Endothelial cell of umbilical vein (primary cell): ENCODE results near the gene C5AR1. TPM values are rescaled to one million over a fixed set of nuclear protein-coding genes. Genes with fewer than 3 reads are reported as not detected.

Experiments
- BruUV-seq: library from RNA; stranded (reverse); fragments of 400-500 nt; replicated peaks from 2 replicates; lab custom pipeline; 2021; lab: Mats Ljungman, UMichigan
- CTCF ChIA-PET: fragments of 300-600, 350-600 bp; sonication (Branson Sonifier 250); formaldehyde crosslinking; loops from one replicate; lab custom pipeline; 2021; ENCODE audit warnings: antibody characterized with exemption, inconsistent platforms; lab: Charles Lee
- POLR2A ChIA-PET: fragments of 300-600, 350-600 bp; sonication (Branson Sonifier 250); formaldehyde crosslinking; loops from one replicate; lab custom pipeline; 2021; ENCODE audit warnings: antibody characterized with exemption, inconsistent platforms; lab: Charles Lee
- DNase-seq: peaks from one replicate; pipeline ENCODE4 v3.0.0-alpha.2; 2011; ENCODE audit warnings: low read depth, low spot score
- FAIRE-seq: peaks from 2 replicates; lab custom pipeline; 2011; peaks lifted over from hg19 to GRCh38; lab: Jason Lieb, UNC
- H2AFZ ChIP-seq: 2 replicates; pipeline ENCODE4 v1.6.0; 2012; ENCODE audit warnings: low read depth, low read length, control low read depth, inconsistent platforms
- H3K27ac ChIP-seq: 2 replicates; pipeline ENCODE4 v1.5.1; 2011; ENCODE audit warnings: low read depth, mild to moderate bottlenecking, control low read depth, low read length, moderate library complexity; ENCODE audit not compliant: insufficient read depth
- H3K27me3 ChIP-seq, 2 experiments: 2 replicates each; pipeline versions ENCODE4 v1.6.0 to v1.6.1; 2011; ENCODE audit warnings: low read length in 2 of 2, mixed read lengths in 1 of 2; ENCODE audit not compliant: control insufficient read depth in 2 of 2, insufficient read depth in 2 of 2
- H3K36me3 ChIP-seq, 2 experiments: 2 replicates in 1 of 2; 3 replicates in 1 of 2; pipeline ENCODE4 v1.5.1; 2011; ENCODE audit warnings: low read length in 2 of 2, mild to moderate bottlenecking in 1 of 2, moderate library complexity in 1 of 2; ENCODE audit not compliant: control insufficient read depth in 2 of 2, insufficient read depth in 2 of 2; ENCODE audit errors: extremely low read depth in 1 of 2
- H3K4me1 ChIP-seq: 3 replicates; pipeline ENCODE4 v1.5.1; 2011; ENCODE audit warnings: mild to moderate bottlenecking, low read length; ENCODE audit not compliant: control insufficient read depth, insufficient read depth; ENCODE audit errors: extremely low read depth
- H3K4me2 ChIP-seq: 2 replicates; pipeline ENCODE4 v1.6.1; 2011; ENCODE audit warnings: low read length, control low read depth, mixed read lengths; ENCODE audit not compliant: insufficient read depth
- H3K4me3 ChIP-seq, 3 experiments: fragments of 200-600 bp in 1 of 3; sonication (generic), shearing (Covaris generic) in 1 of 3; replicated peaks in 1 of 3; 2 replicates each; pipeline ENCODE4 v1.5.1; 2011 to 2016; ENCODE audit warnings: control low read depth in 3 of 3, low read length in 3 of 3, mild to moderate bottlenecking in 2 of 3, inconsistent platforms in 1 of 3, low read depth in 1 of 3, moderate library complexity in 1 of 3; ENCODE audit not compliant: insufficient read depth in 1 of 3
- H3K79me2 ChIP-seq: 2 replicates; pipeline ENCODE4 v1.6.0; 2012; ENCODE audit warnings: low read length, inconsistent platforms; ENCODE audit not compliant: control insufficient read depth, insufficient read depth
- H3K9ac ChIP-seq: replicated peaks from 2 replicates; pipeline ENCODE3; 2011; ENCODE audit warnings: low read length, control low read depth; ENCODE audit not compliant: insufficient read depth; ENCODE audit errors: extremely low read depth
- H3K9me1 ChIP-seq: replicated peaks from 3 replicates; pipeline ENCODE4 v1.6.0; 2011; ENCODE audit warnings: mild to moderate bottlenecking, low read length; ENCODE audit not compliant: control insufficient read depth, insufficient read depth; ENCODE audit errors: extremely low read depth
- H3K9me3 ChIP-seq: replicated peaks from 2 replicates; pipeline ENCODE4 v1.5.1; 2012; ENCODE audit warnings: low read length, inconsistent platforms; ENCODE audit not compliant: control insufficient read depth, insufficient read depth
- H4K20me1 ChIP-seq: replicated peaks from 2 replicates; pipeline ENCODE3; 2011; ENCODE audit warnings: mild to moderate bottlenecking, low read length; ENCODE audit not compliant: control insufficient read depth, insufficient read depth; ENCODE audit errors: extremely low read depth
- EZH2 ChIP-seq: IDR thresholded peaks from 2 replicates; pipeline ENCODE4 v1.6.1; 2012; ENCODE audit warnings: borderline replicate concordance, low read depth, mild to moderate bottlenecking, moderate library complexity, low read length, inconsistent platforms; ENCODE audit not compliant: severe bottlenecking
- FOS ChIP-seq: IDR thresholded peaks from 2 replicates; pipeline ENCODE4 v1.6.1; 2011; ENCODE audit warnings: mild to moderate bottlenecking, low read length, moderate library complexity, borderline replicate concordance; ENCODE audit not compliant: insufficient read depth
- GATA2 ChIP-seq: IDR thresholded peaks from 2 replicates; pipeline ENCODE4 v1.7.0; 2011; ENCODE audit warnings: low read depth, mild to moderate bottlenecking, moderate library complexity, mixed read lengths, low read length; ENCODE audit not compliant: insufficient read length, insufficient read depth
- JUN ChIP-seq: IDR thresholded peaks from 2 replicates; pipeline ENCODE4 v1.6.1; 2011; ENCODE audit warnings: borderline replicate concordance, low read depth; ENCODE audit not compliant: insufficient read length, insufficient read depth
- MYC ChIP-seq: IDR thresholded peaks from one replicate; pipeline ENCODE4 v1.6.1; 2011; ENCODE audit warnings: mild to moderate bottlenecking, low read depth, low read length
- POLR2A ChIP-seq: IDR thresholded peaks from 2 replicates; pipeline ENCODE4 v1.6.1; 2012; ENCODE audit warnings: low read depth, mild to moderate bottlenecking, control low read depth, low read length
- POLR2AphosphoS5 ChIP-seq: IDR thresholded peaks from 2 replicates; pipeline ENCODE4 v1.6.1; 2012; ENCODE audit warnings: low read depth, mild to moderate bottlenecking, control low read depth, low read length, moderate library complexity; ENCODE audit not compliant: insufficient read depth
- dilution Hi-C: fragments of 300-500 bp; cut with MboI; formaldehyde crosslinking; loops from one replicate; pipeline ENCODE4 v1.15.0; 2019; ENCODE audit warnings: low sequenced_read_pairs; ENCODE audit not compliant: extremely low pct_ligation_motif_present
- intact Hi-C: fragments of 100-400 bp; cut with micrococcal nuclease; formaldehyde crosslinking; loops from one replicate; pipeline ENCODE4 v1.10.0; 2022
- polyA plus RNA-seq, 4 experiments: library from polyadenylated mRNA; depleted of rRNA in 3 of 4; stranded (reverse) in 3 of 4; unstranded in 1 of 4; fragments of >200 nt; gene quantifications; 2 replicates each; pipeline versions ENCODE4 v1.2.1 to v1.2.3, GENCODE V29; 2011 to 2012; ENCODE audit warnings: missing spikeins in 1 of 4
- total RNA-seq: library from RNA; stranded (reverse); gene quantifications from 2 replicates; pipeline ENCODE4 v1.2.3, GENCODE V29; 2021
- TF ChIP-seq, protein P1 (sequence below), 2 donors: IDR thresholded peaks; 1 replicate in 1 of 2; 2 replicates in 1 of 2; pipeline ENCODE4 v1.5.1; 2011; ENCODE audit warnings: low read length in 2 of 2, mild to moderate bottlenecking in 2 of 2, moderate library complexity in 2 of 2, control low read depth in 1 of 2, inconsistent platforms in 1 of 2, low read depth in 1 of 2; ENCODE audit not compliant: insufficient read depth in 1 of 2; ENCODE audit errors: extremely low read depth in 1 of 2
- TF ChIP-seq, protein P2 (sequence below): IDR thresholded peaks from 2 replicates; pipeline ENCODE4 v1.6.1; 2011; ENCODE audit not compliant: insufficient read depth, insufficient read length

The C5AR1 gene
- total and polyA plus RNA-seq, 2 donors (not counting 3 experiments of a cell fraction or from before 2014, with no cell fraction given), result 0.11 to 0.49 TPM

DNA sequence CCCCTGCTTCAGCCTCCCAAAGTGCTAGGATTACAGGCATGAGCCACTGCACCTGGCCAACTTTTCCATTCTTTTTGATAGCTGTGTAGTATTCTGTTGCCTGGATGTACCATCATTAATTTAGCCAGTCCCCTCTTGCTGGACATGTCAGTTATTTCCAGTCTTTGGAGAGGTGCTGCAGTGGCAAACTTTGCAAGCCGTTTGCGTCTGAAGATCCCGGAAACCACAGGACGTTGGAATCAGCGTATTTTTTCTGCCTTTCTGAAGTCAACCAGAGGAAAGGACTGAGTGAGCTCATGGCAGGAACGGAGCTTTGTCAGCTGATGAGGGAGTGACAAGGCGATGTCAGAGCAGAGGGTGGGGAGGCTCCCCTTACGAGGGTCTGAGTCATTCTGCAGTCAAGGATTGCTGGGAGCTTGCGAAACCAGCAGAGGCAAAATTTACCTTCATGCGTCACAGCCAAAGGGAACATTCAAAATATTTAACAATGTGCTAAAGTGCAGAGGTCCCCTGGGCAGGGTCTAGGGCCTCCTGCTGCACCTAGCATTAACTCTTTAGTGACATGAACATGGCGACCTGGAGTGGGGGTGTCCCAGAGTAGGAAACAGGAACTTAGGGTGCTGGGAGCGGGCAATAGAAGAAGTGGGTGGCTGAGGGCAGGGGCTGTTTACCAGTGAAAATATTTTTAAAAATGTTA is 5.6 kb downstream of the C5AR1 start:
- dilution Hi-C loops, result no loop called here
- Histone ChIP-seq H3K4me1 (no peaks in the 10 kb centered on the region), H3K79me2 (no peaks in the 10 kb centered on the region), H3K9me3 (no peaks in the 10 kb centered on the region), H3K9me1 (no peaks in the 10 kb centered on the region), H2AFZ (no peak overlapping the region), H3K36me3 (no peaks in the 10 kb centered on the region), H3K4me2 (no peak overlapping the region), H3K9ac (no peak overlapping the region), H3K27me3 (peaks cover 0 to 4% of the 10 kb centered on the region in 2 experiments), H4K20me1 (no peaks in the 10 kb centered on the region), H3K4me3 (no peak overlapping the region), H3K27ac (no peak overlapping the region)
- intact Hi-C loops, result no loop called here
- ChIA-PET CTCF (interaction anchor here (0.9 to 1.5 kb wide), 5 partner anchors 9 to 76 kb away, joined by 3 to 6 read pairs (median 4); partner anchors contain the start of gene DHX34), POLR2A (interaction anchor here (1.3 kb wide), 1 partner anchor 33 kb away, joined by 3 read pairs; no protein-coding TSS in a partner anchor)
- peak; percentile 66 for TF ChIP-seq FOS
- no peak for TF ChIP-seq GATA2
- no TSS peak for BruUV-seq
- FAIRE-seq (no peak), DNase-seq (peak; percentile 11)

DNA sequence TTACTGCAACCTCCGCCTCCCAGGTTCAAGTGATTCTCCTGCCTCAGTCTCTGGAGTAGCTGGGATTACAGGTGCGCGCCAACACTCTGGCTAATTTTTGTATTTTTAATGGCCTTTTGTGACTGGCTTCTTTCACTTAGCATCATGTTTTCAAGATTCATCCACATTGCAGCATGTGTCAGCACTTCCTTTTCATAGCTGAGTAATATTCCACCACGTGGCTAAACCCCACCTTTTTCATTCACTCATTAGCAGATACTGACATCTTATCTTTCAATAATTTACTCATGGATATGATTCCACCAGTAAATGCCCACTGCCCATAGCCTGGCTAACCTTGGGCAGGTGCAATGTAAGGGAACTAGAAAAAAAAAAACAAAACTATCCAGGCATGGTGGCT is 6.9 kb downstream of the C5AR1 start:
- no peak overlapping the region for H2AFZ ChIP-seq
- H3K79me2 ChIP-seq, result no peaks in the 10 kb centered on the region
- TF ChIP-seq EZH2, result no peak
- TF ChIP-seq, protein P1, sequence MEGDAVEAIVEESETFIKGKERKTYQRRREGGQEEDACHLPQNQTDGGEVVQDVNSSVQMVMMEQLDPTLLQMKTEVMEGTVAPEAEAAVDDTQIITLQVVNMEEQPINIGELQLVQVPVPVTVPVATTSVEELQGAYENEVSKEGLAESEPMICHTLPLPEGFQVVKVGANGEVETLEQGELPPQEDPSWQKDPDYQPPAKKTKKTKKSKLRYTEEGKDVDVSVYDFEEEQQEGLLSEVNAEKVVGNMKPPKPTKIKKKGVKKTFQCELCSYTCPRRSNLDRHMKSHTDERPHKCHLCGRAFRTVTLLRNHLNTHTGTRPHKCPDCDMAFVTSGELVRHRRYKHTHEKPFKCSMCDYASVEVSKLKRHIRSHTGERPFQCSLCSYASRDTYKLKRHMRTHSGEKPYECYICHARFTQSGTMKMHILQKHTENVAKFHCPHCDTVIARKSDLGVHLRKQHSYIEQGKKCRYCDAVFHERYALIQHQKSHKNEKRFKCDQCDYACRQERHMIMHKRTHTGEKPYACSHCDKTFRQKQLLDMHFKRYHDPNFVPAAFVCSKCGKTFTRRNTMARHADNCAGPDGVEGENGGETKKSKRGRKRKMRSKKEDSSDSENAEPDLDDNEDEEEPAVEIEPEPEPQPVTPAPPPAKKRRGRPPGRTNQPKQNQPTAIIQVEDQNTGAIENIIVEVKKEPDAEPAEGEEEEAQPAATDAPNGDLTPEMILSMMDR (IDR thresholded peaks at IDR 0.05; ENCODE audit: extremely low read depth in 1 of 2, insufficient read depth in 1 of 2, low read depth in 1 of 2, low read length in 2 of 2), result no peak
- no peak for TF ChIP-seq JUN
- TF ChIP-seq FOS, result no peak
- no peak for TF ChIP-seq POLR2AphosphoS5
- no peak for TF ChIP-seq POLR2A
- TF ChIP-seq, protein P2, sequence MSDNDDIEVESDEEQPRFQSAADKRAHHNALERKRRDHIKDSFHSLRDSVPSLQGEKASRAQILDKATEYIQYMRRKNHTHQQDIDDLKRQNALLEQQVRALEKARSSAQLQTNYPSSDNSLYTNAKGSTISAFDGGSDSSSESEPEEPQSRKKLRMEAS, result no peak
- TF ChIP-seq GATA2, result no peak
- no peak for TF ChIP-seq MYC
- dilution Hi-C loops, result no loop called here
- no peak overlapping the region for H3K9ac ChIP-seq
- intact Hi-C loops, result no loop called here
- H3K4me2 ChIP-seq, result no peak overlapping the region
- H3K4me3 ChIP-seq, result no peak overlapping the region
- H3K27me3 ChIP-seq, result peaks cover 0 to 3% of the 10 kb centered on the region in 2 experiments
- H3K4me1 ChIP-seq, result no peaks in the 10 kb centered on the region
- H3K27ac ChIP-seq, result no peak overlapping the region
- FAIRE-seq, result no peak
- no peaks in the 10 kb centered on the region for H4K20me1 ChIP-seq
- H3K36me3 ChIP-seq, result no peaks in the 10 kb centered on the region
- POLR2A ChIA-PET, result interaction anchor here (1.3 kb wide), 1 partner anchor 32 kb away, joined by 3 read pairs; no protein-coding TSS in a partner anchor
- CTCF ChIA-PET, result interaction anchor here (1.0 to 2.0 kb wide), 4 partner anchors 11 to 32 kb away, joined by 3 to 5 read pairs (median 4); partner anchors contain the start of gene DHX34
- no TSS peak for BruUV-seq
- no peaks in the 10 kb centered on the region for H3K9me1 ChIP-seq
- H3K9me3 ChIP-seq, result no peaks in the 10 kb centered on the region
- no peak for DNase-seq
